ENCODE measurements around the gene KLHL25.
"Not testable (repeated sequence)": the region's sequence is repeated elsewhere in the genome, so short reads cannot be mapped to it uniquely, and the experiment has no call there.

KLHL25 gene

DNA sequence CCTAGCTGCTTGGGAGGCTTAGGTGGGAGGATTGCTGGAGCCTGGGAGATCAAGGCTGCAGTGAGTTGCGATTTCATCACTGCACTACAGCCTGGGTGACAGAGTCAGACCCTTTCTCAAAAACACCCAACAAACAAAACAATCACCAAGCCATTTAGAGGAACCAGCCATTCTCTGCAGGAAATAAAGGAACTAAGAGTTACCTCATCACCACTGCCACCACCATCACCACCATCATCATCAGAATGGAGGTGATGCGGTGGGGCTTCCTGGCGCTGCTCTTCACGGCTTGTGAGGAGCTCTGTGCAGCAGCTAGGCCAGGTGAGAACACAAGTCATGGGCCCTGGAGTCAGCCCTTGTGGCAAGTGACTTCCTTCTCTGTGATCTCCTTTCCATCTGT, 37.7 kb upstream of the KLHL25 start:
- no peaks in the 10 kb centered on the region for H3K36me3 ChIP-seq (ENCODE audit: insufficient read depth, low read length)
- no peak for DNase-seq (ENCODE audit: low read depth, low spot score)
- no peak overlapping the region for H3K4me3 ChIP-seq
- TF ChIP-seq FOXP2 (optimal IDR thresholded peaks at IDR 0.05; ENCODE audit: control extremely low read depth, extremely low read length, insufficient read depth): no peak
- TF ChIP-seq EZH2 (IDR thresholded peaks at IDR 0.05): no peak
- TF ChIP-seq POLR2AphosphoS5 (IDR thresholded peaks at IDR 0.05; ENCODE audit: borderline replicate concordance, low read depth, low read length): no peak
- no peaks in the 10 kb centered on the region for H3K9me3 ChIP-seq (ENCODE audit: low read depth, low read length)
- H3K27ac ChIP-seq: no peak overlapping the region
- H3K9ac ChIP-seq (ENCODE audit: insufficient read length): no peak overlapping the region

DNA sequence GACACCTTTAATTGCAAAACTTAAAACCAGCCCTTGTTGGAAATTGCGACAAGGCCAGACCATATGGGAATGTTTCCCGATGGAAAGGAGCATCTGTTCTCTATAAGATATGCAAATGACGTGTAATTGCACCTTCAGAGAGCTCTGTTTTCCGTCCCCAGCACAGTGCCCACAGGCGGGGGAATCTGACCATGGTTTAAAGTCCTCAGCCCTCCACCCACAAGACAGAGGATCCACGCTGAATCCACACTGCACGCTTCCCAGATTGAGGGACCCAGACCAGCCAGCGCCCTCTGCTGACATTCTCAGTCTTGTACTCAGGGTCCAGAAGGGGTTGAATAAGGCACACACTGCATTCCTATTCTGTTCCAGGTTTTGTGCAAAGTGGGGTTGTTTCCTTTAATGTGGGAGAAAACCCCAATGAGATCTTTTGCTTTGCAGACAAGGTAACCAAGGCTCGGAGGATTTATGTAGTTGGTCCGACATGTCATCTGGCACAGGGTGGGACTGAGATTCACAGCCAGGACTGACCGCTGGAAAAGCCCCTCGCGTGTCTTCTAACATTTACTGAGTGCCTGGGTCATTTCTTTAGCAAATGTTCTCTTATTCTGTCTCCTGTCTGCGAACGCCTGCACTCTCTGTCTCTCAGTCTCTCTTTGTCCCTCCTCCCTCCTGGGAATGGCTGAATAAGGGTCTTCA, 36.8 kb upstream of the KLHL25 start:
- H3K36me3 ChIP-seq (ENCODE audit: insufficient read depth, low read length): no peaks in the 10 kb centered on the region
- H3K9ac ChIP-seq (ENCODE audit: insufficient read length): no peak overlapping the region
- no peak overlapping the region for H3K27ac ChIP-seq
- H3K4me3 ChIP-seq: no peak overlapping the region
- H3K9me3 ChIP-seq (ENCODE audit: low read depth, low read length): no peaks in the 10 kb centered on the region
- TF ChIP-seq FOXP2 (optimal IDR thresholded peaks at IDR 0.05; ENCODE audit: control extremely low read depth, extremely low read length, insufficient read depth) (no peak), EZH2 (IDR thresholded peaks at IDR 0.05) (no peak), POLR2AphosphoS5 (IDR thresholded peaks at IDR 0.05; ENCODE audit: borderline replicate concordance, low read depth, low read length) (no peak)
- no peak for DNase-seq (ENCODE audit: low read depth, low spot score)

DNA sequence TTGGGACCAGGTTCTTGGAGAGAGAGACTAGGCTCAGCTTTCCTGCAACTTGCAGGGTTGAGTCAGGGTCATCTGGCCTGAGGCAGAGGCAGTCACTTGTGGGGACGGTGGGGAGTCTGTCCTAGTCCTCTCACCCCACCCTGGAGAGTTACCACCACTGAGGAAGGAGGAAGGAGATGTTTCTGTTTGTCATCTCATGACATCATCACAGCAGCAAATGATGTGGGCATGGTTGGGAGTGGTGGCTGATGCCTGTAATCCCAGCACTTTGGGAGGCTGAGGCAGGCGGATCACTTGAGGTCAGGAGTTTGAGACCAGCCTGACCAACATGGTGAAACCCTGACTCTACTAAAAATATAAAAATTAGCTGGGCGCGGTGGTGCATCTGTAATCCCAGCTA, 35.0 kb upstream of the KLHL25 start:
- not testable (repeated sequence) for H3K4me3 ChIP-seq; H3K9ac ChIP-seq (ENCODE audit: insufficient read length); DNase-seq (ENCODE audit: low read depth, low spot score); H3K36me3 ChIP-seq (ENCODE audit: insufficient read depth, low read length); H3K27ac ChIP-seq; H3K9me3 ChIP-seq (ENCODE audit: low read depth, low read length)

GRCh38 chr15:85828874-85829273, 34.1 kb upstream of the KLHL25 start:
- Histone ChIP-seq H3K9me3 (ENCODE audit: low read depth, low read length) (no peaks in the 10 kb centered on the region), H3K9ac (ENCODE audit: insufficient read length) (no peak overlapping the region), H3K36me3 (ENCODE audit: insufficient read depth, low read length) (no peaks in the 10 kb centered on the region), H3K4me3 (no peak overlapping the region), H3K27ac (no peak overlapping the region)
- TF ChIP-seq EZH2 (IDR thresholded peaks at IDR 0.05): no peak
- no peak for TF ChIP-seq POLR2AphosphoS5 (IDR thresholded peaks at IDR 0.05; ENCODE audit: borderline replicate concordance, low read depth, low read length)
- TF ChIP-seq FOXP2 (optimal IDR thresholded peaks at IDR 0.05; ENCODE audit: control extremely low read depth, extremely low read length, insufficient read depth): no peak
- DNase-seq (ENCODE audit: low read depth, low spot score): peak; percentile 16

- no peak for DNase-seq (ENCODE audit: low read depth, low spot score)
- Histone ChIP-seq H3K36me3 (ENCODE audit: insufficient read depth, low read length) (no peaks in the 10 kb centered on the region), H3K9me3 (ENCODE audit: low read depth, low read length) (no peaks in the 10 kb centered on the region), H3K27ac (no peak overlapping the region), H3K9ac (ENCODE audit: insufficient read length) (no peak overlapping the region), H3K4me3 (no peak overlapping the region)
- TF ChIP-seq POLR2AphosphoS5 (IDR thresholded peaks at IDR 0.05; ENCODE audit: borderline replicate concordance, low read depth, low read length) (no peak), EZH2 (IDR thresholded peaks at IDR 0.05) (no peak), FOXP2 (optimal IDR thresholded peaks at IDR 0.05; ENCODE audit: control extremely low read depth, extremely low read length, insufficient read depth) (no peak)
Observed at GRCh38 chr15:85828126-85828525, 33.4 kb upstream of the KLHL25 start.

- Histone ChIP-seq H3K4me3 (no peak overlapping the region), H3K9ac (ENCODE audit: insufficient read length) (no peak overlapping the region), H3K27ac (no peak overlapping the region), H3K36me3 (ENCODE audit: insufficient read depth, low read length) (no peaks in the 10 kb centered on the region), H3K9me3 (ENCODE audit: low read depth, low read length) (no peaks in the 10 kb centered on the region)
- DNase-seq (ENCODE audit: low read depth, low spot score): no peak
- TF ChIP-seq FOXP2 (optimal IDR thresholded peaks at IDR 0.05; ENCODE audit: control extremely low read depth, extremely low read length, insufficient read depth) (no peak), EZH2 (IDR thresholded peaks at IDR 0.05) (no peak)
Observed at GRCh38 chr15:85826756-85827515, 32.2 kb upstream of the KLHL25 start.

- no peak overlapping the region for H3K4me3 ChIP-seq
- no peaks in the 10 kb centered on the region for H3K36me3 ChIP-seq (ENCODE audit: insufficient read depth, low read length)
- no peak for DNase-seq (ENCODE audit: low read depth, low spot score)
- TF ChIP-seq FOXP2 (optimal IDR thresholded peaks at IDR 0.05; ENCODE audit: control extremely low read depth, extremely low read length, insufficient read depth) (no peak), POLR2AphosphoS5 (IDR thresholded peaks at IDR 0.05; ENCODE audit: borderline replicate concordance, low read depth, low read length) (no peak), EZH2 (IDR thresholded peaks at IDR 0.05) (no peak)
- no peaks in the 10 kb centered on the region for H3K9me3 ChIP-seq (ENCODE audit: low read depth, low read length)
- no peak overlapping the region for H3K27ac ChIP-seq
- no peak overlapping the region for H3K9ac ChIP-seq (ENCODE audit: insufficient read length)
Observed at GRCh38 chr15:85825719-85826118, 31.0 kb upstream of the KLHL25 start.

DNA sequence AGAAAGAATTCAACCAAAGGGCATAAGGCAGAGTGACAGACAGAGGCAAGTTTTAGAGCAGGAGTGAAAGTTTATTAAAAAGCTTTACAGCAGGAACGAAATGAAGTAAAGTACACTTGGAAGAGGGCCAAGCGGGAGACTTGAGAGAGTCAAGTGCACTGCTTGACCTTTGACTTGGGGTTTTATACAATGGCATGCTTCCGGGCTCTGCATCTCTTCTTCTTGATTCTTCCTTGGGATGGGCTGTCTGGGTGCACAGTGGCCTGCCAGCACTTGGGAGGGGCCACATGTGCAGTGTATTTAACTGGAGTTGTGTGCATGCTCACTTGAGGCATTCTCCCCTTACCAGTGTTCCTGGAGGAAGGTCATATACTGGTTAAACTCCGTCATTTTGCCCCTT, 30.4 kb upstream of the KLHL25 start:
- Histone ChIP-seq H3K4me3 (no peak overlapping the region), H3K9ac (ENCODE audit: insufficient read length) (no peak overlapping the region), H3K36me3 (ENCODE audit: insufficient read depth, low read length) (no peaks in the 10 kb centered on the region), H3K9me3 (ENCODE audit: low read depth, low read length) (no peaks in the 10 kb centered on the region), H3K27ac (no peak overlapping the region)
- no peak for DNase-seq (ENCODE audit: low read depth, low spot score)
- TF ChIP-seq EZH2 (IDR thresholded peaks at IDR 0.05) (no peak), POLR2AphosphoS5 (IDR thresholded peaks at IDR 0.05; ENCODE audit: borderline replicate concordance, low read depth, low read length) (no peak), FOXP2 (optimal IDR thresholded peaks at IDR 0.05; ENCODE audit: control extremely low read depth, extremely low read length, insufficient read depth) (no peak)

DNA sequence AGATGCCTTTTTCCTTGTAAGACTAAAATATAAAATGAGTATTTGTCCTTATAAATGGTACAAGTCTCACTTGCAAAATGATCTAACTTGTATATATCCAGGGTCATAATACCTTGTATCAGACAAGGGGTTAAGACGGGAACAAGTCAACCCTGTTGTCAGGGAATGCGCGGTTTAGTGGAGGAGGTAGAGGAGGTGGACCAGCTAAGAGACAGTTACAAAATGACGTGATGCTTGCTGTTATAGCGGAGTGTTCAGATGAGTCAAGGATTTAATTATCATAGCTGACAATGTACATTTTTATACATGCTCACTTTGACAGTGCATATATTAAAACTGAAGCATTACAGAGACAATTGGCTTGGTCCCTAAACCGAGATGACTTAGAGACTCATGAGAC, 26.8 kb upstream of the KLHL25 start:
- no peak for TF ChIP-seq EZH2 (IDR thresholded peaks at IDR 0.05)
- TF ChIP-seq FOXP2 (optimal IDR thresholded peaks at IDR 0.05; ENCODE audit: control extremely low read depth, extremely low read length, insufficient read depth): no peak
- no peak for TF ChIP-seq POLR2AphosphoS5 (IDR thresholded peaks at IDR 0.05; ENCODE audit: borderline replicate concordance, low read depth, low read length)
- no peak for DNase-seq (ENCODE audit: low read depth, low spot score)
- Histone ChIP-seq H3K4me3 (no peak overlapping the region), H3K36me3 (ENCODE audit: insufficient read depth, low read length) (no peaks in the 10 kb centered on the region), H3K27ac (no peak overlapping the region), H3K9ac (ENCODE audit: insufficient read length) (no peak overlapping the region), H3K9me3 (ENCODE audit: low read depth, low read length) (no peaks in the 10 kb centered on the region)
